ENCODE results near the gene CCNL2.

GRCh38 chr1:1352786-1353388 is 46.2 kb downstream of the CCNL2 start:
- TF ChIP-seq CTCF (IDR thresholded peaks at IDR 0.05) = no peak
- no peak for TF ChIP-seq POLR2A (IDR thresholded peaks at IDR 0.05)
- no peak for TF ChIP-seq EP300 (IDR thresholded peaks at IDR 0.05)
